ENCODE measurements around the gene PCP4. TPM values are rescaled to one million over a fixed set of nuclear protein-coding genes. Genes with fewer than 3 reads are reported as not detected.

PCP4 gene
- total and polyA plus RNA-seq, 2 donors (not counting 3 experiments of a cell fraction or from before 2014, with no cell fraction given): not detected

GRCh38 chr21:39840373-39841097, 26.7 kb upstream of the PCP4 start:
- intact Hi-C loops (cut with micrococcal nuclease) (no loop called here), dilution Hi-C loops (cut with MboI; ENCODE audit: extremely low pct_ligation_motif_present, low sequenced_read_pairs) (no loop called here)
- H3K79me2 ChIP-seq (ENCODE audit: control insufficient read depth, insufficient read depth, low read length): no peaks in the 10 kb centered on the region
- no peak overlapping the region for H2AFZ ChIP-seq (ENCODE audit: low read depth, low read length)
- no peaks in the 10 kb centered on the region for H3K4me1 ChIP-seq (ENCODE audit: control insufficient read depth, extremely low read depth, insufficient read depth, low read length)
- no peak overlapping the region for H3K4me2 ChIP-seq (ENCODE audit: insufficient read depth, low read length)
- no peaks in the 10 kb centered on the region for H3K27me3 ChIP-seq (ENCODE audit: control insufficient read depth in 2 of 2, insufficient read depth in 2 of 2, low read length in 2 of 2)
- FAIRE-seq (no peak), DNase-seq (ENCODE audit: low read depth, low spot score) (no peak)
- CTCF ChIA-PET: no interaction called here
- H4K20me1 ChIP-seq (replicated peaks; ENCODE audit: control insufficient read depth, extremely low read depth, insufficient read depth, low read length): no peaks in the 10 kb centered on the region
- H3K9me1 ChIP-seq (replicated peaks; ENCODE audit: control insufficient read depth, extremely low read depth, insufficient read depth, low read length): no peaks in the 10 kb centered on the region
- no peak overlapping the region for H3K4me3 ChIP-seq (replicated peaks in 1 of 3; ENCODE audit: insufficient read depth in 1 of 3, low read depth in 1 of 3, low read length in 3 of 3)
- no TSS peak for BruUV-seq (replicated peaks)
- H3K9ac ChIP-seq (replicated peaks; ENCODE audit: extremely low read depth, insufficient read depth, low read length): no peak overlapping the region
- peaks cover 8% of the 10 kb centered on the region for H3K9me3 ChIP-seq (replicated peaks; ENCODE audit: control insufficient read depth, insufficient read depth, low read length)
- no peaks in the 10 kb centered on the region for H3K36me3 ChIP-seq (ENCODE audit: control insufficient read depth in 2 of 2, extremely low read depth in 1 of 2, insufficient read depth in 2 of 2, low read length in 2 of 2)
- no peak for TF ChIP-seq POLR2A (IDR thresholded peaks at IDR 0.05; ENCODE audit: low read depth, low read length)
- no peak for TF ChIP-seq CTCF (IDR thresholded peaks at IDR 0.05; ENCODE audit: extremely low read depth in 1 of 2, insufficient read depth in 1 of 2, low read depth in 1 of 2, low read length in 2 of 2)
- no peak for TF ChIP-seq MYC (IDR thresholded peaks at IDR 0.05; ENCODE audit: low read depth, low read length)
- TF ChIP-seq, protein P1, sequence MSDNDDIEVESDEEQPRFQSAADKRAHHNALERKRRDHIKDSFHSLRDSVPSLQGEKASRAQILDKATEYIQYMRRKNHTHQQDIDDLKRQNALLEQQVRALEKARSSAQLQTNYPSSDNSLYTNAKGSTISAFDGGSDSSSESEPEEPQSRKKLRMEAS (IDR thresholded peaks at IDR 0.05; ENCODE audit: insufficient read depth, insufficient read length): no peak
- TF ChIP-seq POLR2AphosphoS5 (IDR thresholded peaks at IDR 0.05; ENCODE audit: insufficient read depth, low read depth, low read length): no peak
- TF ChIP-seq JUN (IDR thresholded peaks at IDR 0.05; ENCODE audit: borderline replicate concordance, insufficient read depth, insufficient read length, low read depth): no peak
- no peak for TF ChIP-seq EZH2 (IDR thresholded peaks at IDR 0.05; ENCODE audit: borderline replicate concordance, low read depth, low read length, severe bottlenecking)
- TF ChIP-seq GATA2 (IDR thresholded peaks at IDR 0.05; ENCODE audit: insufficient read depth, insufficient read length, low read depth, low read length): no peak
- TF ChIP-seq FOS (IDR thresholded peaks at IDR 0.05; ENCODE audit: borderline replicate concordance, insufficient read depth, low read length): no peak
- POLR2A ChIA-PET: no interaction called here
- H3K27ac ChIP-seq (ENCODE audit: insufficient read depth, low read depth, low read length): no peak overlapping the region

Data from endothelial cell of umbilical vein (primary cell).